HCT116 (cell line): ENCODE results near the gene HACD1.

ENCODE experiments used
- EZH2phosphoT487 ChIP-seq: fragments of 200-600 bp; IDR thresholded peaks from 2 replicates; pipeline ENCODE4 v1.6.1; 2018; ENCODE audit warnings: antibody characterized with exemption, borderline replicate concordance
- POLR2A ChIP-seq: IDR thresholded peaks from 2 replicates; pipeline ENCODE4 v1.7.0; 2011; ENCODE audit warnings: borderline replicate concordance; ENCODE audit not compliant: insufficient read depth, insufficient read length; ENCODE audit errors: extremely low read depth
- POLR2AphosphoS5 ChIP-seq: IDR thresholded peaks from 2 replicates; pipeline ENCODE4 v1.6.1; 2011; ENCODE audit warnings: mild to moderate bottlenecking, low read depth, low read length, moderate library complexity
- RAD21 ChIP-seq: IDR thresholded peaks from 2 replicates; pipeline ENCODE4 v1.6.1; 2012; ENCODE audit warnings: low read depth, mild to moderate bottlenecking
- REST ChIP-seq: IDR thresholded peaks from 2 replicates; pipeline ENCODE4 v1.6.1; 2012; ENCODE audit warnings: low read depth
- TF ChIP-seq, protein P1 (sequence below), 3 experiments: fragments of 200-600 bp in 1 of 3; sonication (generic) in 1 of 3; IDR thresholded peaks in 2 of 3; conservative IDR thresholded peaks in 1 of 3; 2 replicates each; pipeline ENCODE4 v1.5.1; 2012 to 2017; ENCODE audit warnings: low read depth in 2 of 3, low read length in 2 of 3, antibody characterized with exemption in 1 of 3, borderline replicate concordance in 1 of 3, control low read depth in 1 of 3, mild to moderate bottlenecking in 1 of 3, mixed read lengths in 1 of 3, mixed run types in 1 of 3, moderate library complexity in 1 of 3; ENCODE audit not compliant: insufficient read depth in 1 of 3

DNA sequence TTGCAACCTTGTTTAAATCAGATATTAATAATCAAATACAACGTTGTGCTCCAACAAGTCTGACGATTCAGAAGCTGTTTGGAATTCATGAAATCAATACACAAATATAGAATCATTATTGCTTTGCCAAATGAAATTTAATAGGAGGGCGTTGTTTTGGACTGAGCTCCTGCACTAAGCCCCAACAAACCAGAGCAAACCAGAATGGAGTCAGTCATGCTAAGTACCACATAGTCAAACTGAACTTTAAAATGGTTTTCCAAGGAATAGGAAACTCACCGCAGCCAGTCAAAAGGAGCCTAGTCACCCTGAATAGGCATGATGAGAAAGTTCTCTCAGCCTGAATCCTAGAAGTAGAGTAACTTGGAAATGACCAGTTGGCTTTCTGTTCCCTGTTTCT, 53.7 kb downstream of the HACD1 start:
- no peak for TF ChIP-seq POLR2A
- TF ChIP-seq, protein P1, sequence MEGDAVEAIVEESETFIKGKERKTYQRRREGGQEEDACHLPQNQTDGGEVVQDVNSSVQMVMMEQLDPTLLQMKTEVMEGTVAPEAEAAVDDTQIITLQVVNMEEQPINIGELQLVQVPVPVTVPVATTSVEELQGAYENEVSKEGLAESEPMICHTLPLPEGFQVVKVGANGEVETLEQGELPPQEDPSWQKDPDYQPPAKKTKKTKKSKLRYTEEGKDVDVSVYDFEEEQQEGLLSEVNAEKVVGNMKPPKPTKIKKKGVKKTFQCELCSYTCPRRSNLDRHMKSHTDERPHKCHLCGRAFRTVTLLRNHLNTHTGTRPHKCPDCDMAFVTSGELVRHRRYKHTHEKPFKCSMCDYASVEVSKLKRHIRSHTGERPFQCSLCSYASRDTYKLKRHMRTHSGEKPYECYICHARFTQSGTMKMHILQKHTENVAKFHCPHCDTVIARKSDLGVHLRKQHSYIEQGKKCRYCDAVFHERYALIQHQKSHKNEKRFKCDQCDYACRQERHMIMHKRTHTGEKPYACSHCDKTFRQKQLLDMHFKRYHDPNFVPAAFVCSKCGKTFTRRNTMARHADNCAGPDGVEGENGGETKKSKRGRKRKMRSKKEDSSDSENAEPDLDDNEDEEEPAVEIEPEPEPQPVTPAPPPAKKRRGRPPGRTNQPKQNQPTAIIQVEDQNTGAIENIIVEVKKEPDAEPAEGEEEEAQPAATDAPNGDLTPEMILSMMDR (IDR thresholded peaks at IDR 0.05 in 2 of 3, conservative IDR thresholded peaks at IDR 0.05 in 1 of 3; ENCODE audit: borderline replicate concordance in 1 of 3, insufficient read depth in 1 of 3, low read depth in 2 of 3, low read length in 2 of 3): no peak
- no peak for TF ChIP-seq REST
- no peak for TF ChIP-seq RAD21
- TF ChIP-seq EZH2phosphoT487: no peak
- TF ChIP-seq POLR2AphosphoS5: no peak
